Measurements from ENCODE around the gene ADAMTS2. TPM values are rescaled to one million over a fixed set of nuclear protein-coding genes. Genes with fewer than 3 reads are reported as not detected.

The ADAMTS2 gene
- total RNA-seq, 1 donor from 2014 or later: 1.2 TPM

DNA sequence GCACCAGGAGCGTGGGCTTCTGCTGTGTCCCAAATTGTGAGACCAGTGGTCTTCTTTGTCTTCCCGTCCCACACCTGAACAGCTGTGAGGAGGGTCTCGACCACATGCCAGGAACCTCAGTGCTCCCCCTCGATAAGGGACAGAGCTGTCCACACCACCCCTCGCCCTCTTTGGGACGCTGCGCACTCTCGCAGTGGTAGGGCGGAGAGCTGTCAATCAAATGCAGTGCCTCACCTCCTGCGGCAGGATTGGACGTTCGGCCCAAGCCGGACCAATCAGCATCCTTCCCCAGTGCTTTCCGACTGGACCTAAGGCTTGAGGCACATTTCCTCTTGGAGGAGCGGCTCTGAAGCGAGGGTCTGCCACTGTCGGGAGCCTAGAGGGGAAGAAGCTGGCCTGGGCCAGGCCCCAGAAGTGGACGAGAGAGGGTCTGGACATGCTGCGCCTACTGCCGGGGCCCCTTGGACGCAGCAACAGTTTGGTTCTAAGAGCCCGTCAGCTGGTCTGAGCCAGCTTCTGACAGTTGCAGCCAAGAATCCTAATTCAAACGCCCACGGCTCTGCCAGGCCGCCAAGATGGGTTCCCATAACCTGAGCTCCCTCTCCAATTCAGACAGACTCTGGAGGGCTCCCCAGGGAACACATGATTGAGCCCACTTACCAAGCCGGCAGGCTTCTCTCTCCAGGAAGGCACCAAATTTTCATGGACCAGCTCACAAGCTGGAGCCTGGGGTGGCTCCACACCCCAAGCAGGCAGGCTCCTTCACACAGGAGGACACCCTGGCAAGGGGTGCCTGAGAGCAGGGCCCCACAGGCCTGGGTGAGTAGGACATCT, 28.1 kb upstream of the ADAMTS2 start:
- no peak overlapping the region for H3K4me3 ChIP-seq
- no peaks in the 10 kb centered on the region for H3K79me2 ChIP-seq (ENCODE audit: low read depth)
- H3K36me3 ChIP-seq: no peaks in the 10 kb centered on the region
- DNase-seq (ENCODE audit: low spot score): no peak
- H3K27ac ChIP-seq: no peak overlapping the region
- no peaks in the 10 kb centered on the region for H3K9me3 ChIP-seq (ENCODE audit: low read depth)
- no peaks in the 10 kb centered on the region for H3K27me3 ChIP-seq
- Mint-ChIP-seq H3K4me1 (peaks cover 11% of the 10 kb centered on the region), H3K9me3 (no peaks in the 10 kb centered on the region), H3K27me3 (ENCODE audit: insufficient read depth, low read depth) (peaks cover 14% of the 10 kb centered on the region), H3K27ac (no peak overlapping the region), H3K4me3 (no peak overlapping the region), H3K36me3 (no peaks in the 10 kb centered on the region)
- H3K4me1 ChIP-seq: no peaks in the 10 kb centered on the region
- H2AFZ ChIP-seq (replicated peaks): no peak overlapping the region
- no peaks in the 10 kb centered on the region for H3F3A ChIP-seq (ENCODE audit: low read depth)
- H3K9ac ChIP-seq: no peak overlapping the region
- H4K20me1 ChIP-seq (ENCODE audit: low read depth): no peaks in the 10 kb centered on the region
- no peak for TF ChIP-seq EZH2 (IDR thresholded peaks at IDR 0.05)
- TF ChIP-seq, protein P1, sequence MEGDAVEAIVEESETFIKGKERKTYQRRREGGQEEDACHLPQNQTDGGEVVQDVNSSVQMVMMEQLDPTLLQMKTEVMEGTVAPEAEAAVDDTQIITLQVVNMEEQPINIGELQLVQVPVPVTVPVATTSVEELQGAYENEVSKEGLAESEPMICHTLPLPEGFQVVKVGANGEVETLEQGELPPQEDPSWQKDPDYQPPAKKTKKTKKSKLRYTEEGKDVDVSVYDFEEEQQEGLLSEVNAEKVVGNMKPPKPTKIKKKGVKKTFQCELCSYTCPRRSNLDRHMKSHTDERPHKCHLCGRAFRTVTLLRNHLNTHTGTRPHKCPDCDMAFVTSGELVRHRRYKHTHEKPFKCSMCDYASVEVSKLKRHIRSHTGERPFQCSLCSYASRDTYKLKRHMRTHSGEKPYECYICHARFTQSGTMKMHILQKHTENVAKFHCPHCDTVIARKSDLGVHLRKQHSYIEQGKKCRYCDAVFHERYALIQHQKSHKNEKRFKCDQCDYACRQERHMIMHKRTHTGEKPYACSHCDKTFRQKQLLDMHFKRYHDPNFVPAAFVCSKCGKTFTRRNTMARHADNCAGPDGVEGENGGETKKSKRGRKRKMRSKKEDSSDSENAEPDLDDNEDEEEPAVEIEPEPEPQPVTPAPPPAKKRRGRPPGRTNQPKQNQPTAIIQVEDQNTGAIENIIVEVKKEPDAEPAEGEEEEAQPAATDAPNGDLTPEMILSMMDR (IDR thresholded peaks at IDR 0.05): no peak
- no peak for TF ChIP-seq EZH2phosphoT487 (IDR thresholded peaks at IDR 0.05)
- no peak overlapping the region for H3K4me2 ChIP-seq

DNA sequence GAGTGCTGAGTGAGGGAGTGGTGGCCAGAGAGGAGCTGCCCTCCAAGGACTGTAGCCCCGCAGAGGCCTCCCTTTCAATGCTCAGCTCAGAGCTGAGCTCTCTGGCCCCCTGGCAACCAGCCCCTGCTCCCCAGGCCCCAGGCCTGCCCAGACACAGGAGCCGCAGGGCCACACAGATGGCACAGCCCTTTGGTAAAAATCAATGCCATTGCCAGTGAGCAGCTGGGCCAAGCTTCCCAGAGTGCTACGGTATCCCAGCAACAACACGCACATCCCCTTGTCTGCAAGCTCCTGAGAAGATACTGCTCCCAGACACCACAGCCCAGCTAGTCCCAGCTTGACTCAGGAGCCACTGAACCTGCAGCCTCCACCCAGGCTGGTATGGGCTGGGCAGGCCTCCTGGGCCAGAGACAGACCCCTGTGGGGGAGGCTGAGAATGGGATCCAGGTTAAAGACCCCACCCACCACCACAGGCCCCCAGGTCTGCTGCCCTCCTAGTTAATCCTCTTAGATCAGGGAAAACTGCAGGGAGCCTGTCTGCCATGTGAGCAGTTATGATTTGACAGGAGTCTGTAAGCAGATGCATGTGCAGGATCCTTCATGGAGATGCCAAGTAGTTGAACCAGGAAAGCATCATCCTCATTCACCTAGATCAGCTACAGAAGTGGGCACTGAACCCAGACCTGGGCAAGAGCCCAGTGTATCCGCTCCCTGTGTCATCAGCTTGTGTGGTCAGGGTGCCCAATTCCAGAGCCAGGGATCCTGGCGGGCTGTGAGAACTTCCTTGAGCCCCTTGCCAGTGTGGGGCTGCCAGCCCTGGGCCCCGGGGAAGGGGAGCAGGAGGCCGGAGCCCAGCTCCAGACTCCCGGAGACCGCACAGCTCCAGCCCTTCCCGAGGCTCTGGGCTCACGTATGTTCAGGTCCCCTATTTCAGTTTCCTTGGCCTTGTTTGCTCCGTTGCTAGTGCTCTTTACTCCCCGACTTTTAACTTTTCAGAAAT, 26.7 kb upstream of the ADAMTS2 start:
- H3K27me3 Mint-ChIP-seq (ENCODE audit: insufficient read depth, low read depth): peaks cover 15% of the 10 kb centered on the region
- no peak for TF ChIP-seq EZH2 (IDR thresholded peaks at IDR 0.05)
- TF ChIP-seq, protein P1 (IDR thresholded peaks at IDR 0.05): no peak
- TF ChIP-seq EZH2phosphoT487 (IDR thresholded peaks at IDR 0.05): no peak
- H3K9me3 Mint-ChIP-seq: no peaks in the 10 kb centered on the region
- Histone ChIP-seq H3K27ac (no peak overlapping the region), H2AFZ (replicated peaks) (no peak overlapping the region), H3K9ac (no peak overlapping the region), H3K79me2 (ENCODE audit: low read depth) (no peaks in the 10 kb centered on the region), H3F3A (ENCODE audit: low read depth) (no peaks in the 10 kb centered on the region), H3K4me1 (no peaks in the 10 kb centered on the region), H4K20me1 (ENCODE audit: low read depth) (no peaks in the 10 kb centered on the region), H3K9me3 (ENCODE audit: low read depth) (no peaks in the 10 kb centered on the region), H3K4me3 (no peak overlapping the region), H3K36me3 (no peaks in the 10 kb centered on the region), H3K27me3 (no peaks in the 10 kb centered on the region), H3K4me2 (no peak overlapping the region)
- no peak overlapping the region for H3K4me3 Mint-ChIP-seq
- H3K27ac Mint-ChIP-seq: no peak overlapping the region
- H3K4me1 Mint-ChIP-seq: peaks cover 11% of the 10 kb centered on the region
- H3K36me3 Mint-ChIP-seq: no peaks in the 10 kb centered on the region
- no peak for DNase-seq (ENCODE audit: low spot score)

- H3K4me2 ChIP-seq: no peak overlapping the region
- no peak overlapping the region for H3K27ac Mint-ChIP-seq
These were observed 25.9 kb upstream of the ADAMTS2 start for GRCh38 chr5:179371121-179371510.

More at GRCh38 chr5:179371121-179371510, 25.9 kb upstream of the ADAMTS2 start:
- H3K4me3 ChIP-seq: no peak overlapping the region
- Mint-ChIP-seq H3K27me3 (ENCODE audit: insufficient read depth, low read depth) (peaks cover 14% of the 10 kb centered on the region), H3K9me3 (no peaks in the 10 kb centered on the region), H3K4me3 (no peak overlapping the region), H3K36me3 (no peaks in the 10 kb centered on the region), H3K4me1 (peaks cover 13% of the 10 kb centered on the region)
- no peaks in the 10 kb centered on the region for H3K27me3 ChIP-seq
- no peak overlapping the region for H2AFZ ChIP-seq (replicated peaks)
- H4K20me1 ChIP-seq (ENCODE audit: low read depth): no peaks in the 10 kb centered on the region
- H3K4me1 ChIP-seq: no peaks in the 10 kb centered on the region
- H3K36me3 ChIP-seq: no peaks in the 10 kb centered on the region
- no peak overlapping the region for H3K9ac ChIP-seq
- no peaks in the 10 kb centered on the region for H3K9me3 ChIP-seq (ENCODE audit: low read depth)
- H3K79me2 ChIP-seq (ENCODE audit: low read depth): no peaks in the 10 kb centered on the region
- no peak for DNase-seq (ENCODE audit: low spot score)
- H3K27ac ChIP-seq: no peak overlapping the region
- H3F3A ChIP-seq (ENCODE audit: low read depth): no peaks in the 10 kb centered on the region
- TF ChIP-seq EZH2 (IDR thresholded peaks at IDR 0.05) (no peak), EZH2phosphoT487 (IDR thresholded peaks at IDR 0.05) (no peak)
- TF ChIP-seq, protein P1 (IDR thresholded peaks at IDR 0.05): no peak

All from neural progenitor cell (in vitro differentiated cells).